GM12891 (cell line): ENCODE data around the gene FGFBP2.
"Not testable (repeated sequence)": the region's sequence is repeated elsewhere in the genome, so short reads cannot be mapped to it uniquely, and the experiment has no call there.

ENCODE experiments used
- DNase-seq: peaks from one replicate; pipeline ENCODE4 v3.0.0; 2011; ENCODE audit warnings: low spot score; ENCODE audit not compliant: insufficient read length
- FAIRE-seq: peaks from 2 replicates; lab custom pipeline; 2011; peaks lifted over from hg19 to GRCh38; lab: Jason Lieb, UNC
- PAX5 ChIP-seq: IDR thresholded peaks from 2 replicates; pipeline ENCODE4 v1.6.1; 2011; ENCODE audit warnings: low read length, moderate library complexity, mild to moderate bottlenecking; ENCODE audit not compliant: insufficient read depth, severe bottlenecking
- POLR2A ChIP-seq: IDR thresholded peaks from 2 replicates; pipeline ENCODE4 v1.6.1; 2011; ENCODE audit warnings: low read depth, low read length, control low read depth
- POLR2AphosphoS5 ChIP-seq: IDR thresholded peaks from 2 replicates; pipeline ENCODE4 v1.6.1; 2011; ENCODE audit warnings: low read depth, low read length, control low read depth
- POU2F2 ChIP-seq: IDR thresholded peaks from 2 replicates; pipeline ENCODE4 v1.6.1; 2011; ENCODE audit warnings: low read depth, mild to moderate bottlenecking, control low read depth, low read length, moderate library complexity
- SPI1 ChIP-seq: IDR thresholded peaks from 2 replicates; pipeline ENCODE4 v1.6.1; 2011; ENCODE audit warnings: low read depth, low read length, control low read depth
- TAF1 ChIP-seq: IDR thresholded peaks from 2 replicates; pipeline ENCODE4 v1.6.1; 2011; ENCODE audit warnings: low read depth, low read length, control low read depth

FGFBP2 gene

GRCh38 chr4:15920723-15921591 is 42.0 kb downstream of the FGFBP2 start:
- no peak for FAIRE-seq
- DNase-seq: no peak
- TF ChIP-seq POU2F2 (no peak), PAX5 (no peak), POLR2A (no peak)

DNA sequence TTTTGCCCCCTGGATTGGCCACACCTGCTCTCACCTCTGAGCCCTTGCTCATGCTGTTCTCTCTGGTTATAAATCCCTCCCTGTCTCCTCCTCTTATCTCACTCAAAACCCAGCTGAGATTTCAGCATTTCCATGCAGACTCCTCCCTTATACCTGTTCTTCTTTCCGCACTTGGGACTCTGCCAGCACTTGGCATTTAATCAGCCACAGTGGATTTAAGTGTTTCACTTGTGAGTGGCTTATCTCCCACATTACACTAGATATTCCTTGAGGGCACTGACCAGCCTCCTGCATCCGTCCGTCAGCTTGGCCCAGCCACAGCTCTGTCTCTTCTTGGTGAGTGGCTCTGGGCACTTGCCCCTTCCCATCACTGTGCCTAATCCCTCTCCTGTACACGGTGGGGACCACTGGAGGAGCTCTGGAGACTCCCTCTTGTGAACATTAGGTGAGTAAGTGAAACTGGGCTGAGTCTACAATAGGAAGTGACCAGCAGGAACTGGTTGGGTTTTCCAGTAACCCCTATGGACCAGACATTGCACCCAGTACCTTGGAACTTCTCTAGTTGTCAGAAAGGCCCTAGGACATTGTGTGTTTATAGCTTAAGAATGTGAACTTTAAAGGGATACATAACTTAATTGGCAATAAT is 44.4 kb downstream of the FGFBP2 start:
- DNase-seq (no peak), FAIRE-seq (no peak)
- no peak for TF ChIP-seq SPI1
- no peak for TF ChIP-seq POU2F2
- no peak for TF ChIP-seq POLR2AphosphoS5
- no peak for TF ChIP-seq PAX5
- no peak for TF ChIP-seq TAF1
- no peak for TF ChIP-seq POLR2A

GRCh38 chr4:15917297-15917696 is 45.7 kb downstream of the FGFBP2 start:
- no peak for DNase-seq
- no peak for TF ChIP-seq PAX5
- TF ChIP-seq SPI1: no peak
- no peak for TF ChIP-seq POLR2A
- TF ChIP-seq POLR2AphosphoS5: no peak
- TF ChIP-seq POU2F2: no peak
- no peak for TF ChIP-seq TAF1
- FAIRE-seq: no peak

DNA sequence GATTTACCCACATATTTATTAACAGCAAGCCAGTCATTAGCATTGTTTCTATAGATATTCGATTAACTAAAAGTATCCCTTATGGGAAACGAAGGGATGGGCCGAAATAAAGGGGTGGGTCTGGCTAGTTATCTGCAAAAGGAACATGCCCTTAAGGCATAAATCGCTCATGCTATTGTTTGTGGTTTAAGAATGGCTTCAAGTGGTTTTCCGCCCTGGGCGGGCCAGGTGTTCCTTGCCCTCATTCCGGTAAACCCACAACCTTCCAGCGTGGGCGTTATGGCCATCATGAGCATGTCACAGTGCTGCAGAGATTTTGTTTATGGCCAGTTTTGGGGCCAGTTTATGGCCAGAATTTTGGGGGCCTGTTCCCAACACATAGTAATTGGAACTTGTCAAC is 46.6 kb downstream of the FGFBP2 start:
- FAIRE-seq, DNase-seq: not testable (repeated sequence)

GRCh38 chr4:15914736-15915135 is 48.2 kb downstream of the FGFBP2 start:
- FAIRE-seq (no peak), DNase-seq (no peak)
- TF ChIP-seq POU2F2 (no peak), TAF1 (no peak), POLR2AphosphoS5 (no peak), POLR2A (no peak), PAX5 (no peak), SPI1 (no peak)

DNA sequence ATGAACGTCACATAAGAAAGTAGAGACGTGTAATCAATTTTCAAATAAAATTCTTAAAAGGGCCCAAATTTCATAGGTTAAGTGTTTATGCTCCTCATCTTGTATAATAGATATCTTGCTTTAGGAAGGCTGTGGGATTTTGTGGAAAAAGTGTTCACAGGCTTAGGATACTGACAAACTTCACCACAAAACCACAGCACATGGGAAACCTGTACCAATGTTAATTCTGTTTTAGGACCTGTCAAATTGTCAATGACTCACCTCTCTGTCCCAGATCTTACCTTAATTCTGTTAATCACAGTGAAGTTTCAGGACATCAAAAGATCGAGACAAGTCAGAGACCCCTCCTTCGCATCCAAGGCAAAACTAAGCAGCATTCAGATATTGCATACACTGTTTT is 48.7 kb downstream of the FGFBP2 start:
- DNase-seq (no peak), FAIRE-seq (no peak)
- TF ChIP-seq POLR2A: no peak
- TF ChIP-seq POLR2AphosphoS5: no peak
- TF ChIP-seq SPI1: no peak
- no peak for TF ChIP-seq PAX5
- TF ChIP-seq TAF1: no peak
- no peak for TF ChIP-seq POU2F2

DNA sequence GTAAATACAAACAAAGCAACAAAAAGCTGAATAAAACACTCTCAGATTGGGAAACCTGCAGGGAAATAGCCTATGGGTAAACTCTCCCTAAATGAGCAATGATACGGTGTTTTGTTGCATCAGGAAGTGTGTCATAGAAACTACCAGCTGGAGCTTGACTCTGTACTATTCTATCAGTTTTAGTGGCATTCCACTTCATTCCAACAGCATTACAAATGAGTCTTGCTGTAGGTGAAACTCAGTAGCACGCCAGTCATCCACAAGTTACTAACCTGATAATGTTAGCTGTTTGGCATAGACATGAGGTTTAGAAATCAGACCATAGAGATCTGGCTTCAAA is 49.4 kb downstream of the FGFBP2 start:
- no peak for DNase-seq
- TF ChIP-seq POLR2A (no peak), POU2F2 (no peak), TAF1 (no peak), PAX5 (no peak), SPI1 (no peak), POLR2AphosphoS5 (no peak)
- no peak for FAIRE-seq

DNA sequence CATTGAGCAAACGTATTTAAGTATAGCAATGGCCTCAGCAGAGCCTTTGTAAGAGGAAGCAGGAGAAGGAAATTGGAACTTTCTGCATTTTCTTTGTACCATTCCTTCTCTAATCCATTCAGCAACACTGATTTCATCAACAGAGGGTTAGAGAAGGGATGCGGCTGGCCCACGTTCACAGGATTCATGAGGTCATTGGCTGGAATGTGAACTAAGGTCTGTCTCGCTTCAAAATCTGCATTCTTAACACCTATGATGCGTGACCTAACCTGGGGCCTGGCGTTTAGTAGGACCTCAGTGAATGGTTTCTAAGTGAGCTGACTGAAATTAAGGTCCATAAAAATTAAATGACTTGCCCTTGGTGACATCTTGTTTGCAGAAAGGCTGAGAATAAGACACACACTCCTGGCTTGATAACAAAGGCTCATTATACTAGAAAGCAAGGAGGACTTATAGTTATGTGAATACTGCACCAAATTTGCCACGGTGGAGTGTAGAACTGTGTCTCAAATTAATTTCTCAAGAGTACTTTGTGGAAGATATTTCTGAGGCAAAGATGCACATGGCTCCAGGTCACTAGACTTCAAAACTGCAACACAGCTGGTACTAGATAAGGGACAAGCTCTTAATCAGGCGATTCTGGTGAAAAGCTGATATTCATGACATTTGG is 49.9 kb downstream of the FGFBP2 start:
- no peak for TF ChIP-seq POLR2A
- no peak for TF ChIP-seq POLR2AphosphoS5
- TF ChIP-seq TAF1: no peak
- TF ChIP-seq PAX5: no peak
- no peak for TF ChIP-seq SPI1
- TF ChIP-seq POU2F2: no peak
- FAIRE-seq (no peak), DNase-seq (no peak)

DNA sequence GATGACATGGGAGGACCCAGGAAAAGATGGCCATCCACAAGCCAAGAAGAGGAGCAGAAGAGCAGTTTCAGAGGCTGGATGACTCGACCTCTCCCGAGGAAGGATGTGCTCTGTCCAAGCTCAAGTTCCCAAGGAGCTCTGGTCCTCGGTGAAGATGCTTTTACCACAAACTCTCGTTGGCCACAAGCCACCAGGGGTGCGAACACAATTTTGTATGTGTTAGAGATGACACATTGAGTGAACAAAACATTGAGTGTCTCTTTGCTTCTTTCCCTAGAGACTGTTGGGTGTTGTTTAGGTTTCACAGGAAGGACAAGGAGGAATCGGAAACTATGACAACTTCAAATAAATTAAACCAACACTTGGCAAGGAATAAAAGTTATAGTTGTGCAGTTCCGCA is 50.7 kb downstream of the FGFBP2 start:
- DNase-seq (no peak), FAIRE-seq (no peak)
- TF ChIP-seq SPI1: no peak
- no peak for TF ChIP-seq PAX5
- no peak for TF ChIP-seq POU2F2
- no peak for TF ChIP-seq TAF1
- TF ChIP-seq POLR2A: no peak
- TF ChIP-seq POLR2AphosphoS5: no peak
